ENCODE data around the gene VEGFA.

The VEGFA gene

DNA sequence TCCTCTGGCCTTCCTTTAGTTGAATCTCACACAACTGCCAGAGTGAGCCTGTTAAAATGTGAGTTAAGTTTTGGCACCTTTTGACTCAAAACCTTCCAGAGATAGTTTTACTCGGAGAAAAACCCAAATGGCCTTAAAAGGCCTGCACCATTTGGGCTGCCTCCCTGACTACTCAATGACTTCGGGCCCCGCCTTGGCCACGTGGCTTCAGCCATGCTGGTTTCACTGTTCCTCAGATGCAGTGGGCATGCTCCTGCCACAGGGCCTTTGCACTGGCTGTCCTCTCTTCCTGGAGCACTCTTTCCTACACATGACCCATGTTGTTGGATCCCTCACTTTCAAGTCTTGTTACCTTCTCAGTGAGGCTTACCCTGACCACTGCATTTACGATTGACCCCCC, 18.3 kb downstream of the VEGFA start:
- DNase-seq, result no peak

DNA sequence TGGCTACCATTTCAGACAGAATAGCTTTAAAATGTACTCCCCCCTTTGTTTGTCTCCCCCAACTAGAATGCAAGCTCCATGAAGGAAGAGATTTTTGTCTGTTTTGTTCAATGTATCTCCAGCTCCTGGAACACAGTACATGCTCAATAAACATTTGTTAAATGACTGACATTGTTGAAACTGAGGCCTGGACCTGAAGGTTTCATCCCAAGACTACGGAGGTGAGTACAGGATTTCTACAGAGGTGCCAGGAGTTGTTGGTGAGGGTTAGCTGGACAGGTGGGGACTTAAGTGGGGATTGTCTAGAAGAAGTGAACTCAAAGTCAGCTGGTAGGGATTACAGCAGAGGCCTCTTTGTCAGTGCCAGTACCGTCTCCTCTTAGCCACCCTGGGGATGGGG, 19.4 kb downstream of the VEGFA start:
- DNase-seq, result no peak

DNA sequence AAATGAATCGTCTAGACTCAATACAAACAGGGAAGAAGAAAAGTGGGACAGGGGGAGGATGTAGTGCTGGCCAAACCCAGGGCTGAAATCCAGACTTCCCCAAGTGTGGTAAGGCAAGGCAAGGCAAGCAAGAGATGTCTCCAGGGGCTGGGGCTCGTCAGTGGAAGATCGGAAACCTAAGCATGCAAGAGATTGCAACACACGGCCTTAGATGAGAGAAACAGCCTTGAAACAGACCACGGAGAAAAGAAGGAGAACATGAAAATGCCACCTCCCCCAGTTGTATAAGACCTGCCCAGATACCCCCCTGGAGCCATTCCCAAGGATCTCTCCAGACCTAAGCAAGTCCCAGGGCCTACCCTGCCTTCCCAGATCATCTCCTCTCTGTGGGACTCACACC, 20.0 kb downstream of the VEGFA start:
- DNase-seq, result peak; percentile 76

DNA sequence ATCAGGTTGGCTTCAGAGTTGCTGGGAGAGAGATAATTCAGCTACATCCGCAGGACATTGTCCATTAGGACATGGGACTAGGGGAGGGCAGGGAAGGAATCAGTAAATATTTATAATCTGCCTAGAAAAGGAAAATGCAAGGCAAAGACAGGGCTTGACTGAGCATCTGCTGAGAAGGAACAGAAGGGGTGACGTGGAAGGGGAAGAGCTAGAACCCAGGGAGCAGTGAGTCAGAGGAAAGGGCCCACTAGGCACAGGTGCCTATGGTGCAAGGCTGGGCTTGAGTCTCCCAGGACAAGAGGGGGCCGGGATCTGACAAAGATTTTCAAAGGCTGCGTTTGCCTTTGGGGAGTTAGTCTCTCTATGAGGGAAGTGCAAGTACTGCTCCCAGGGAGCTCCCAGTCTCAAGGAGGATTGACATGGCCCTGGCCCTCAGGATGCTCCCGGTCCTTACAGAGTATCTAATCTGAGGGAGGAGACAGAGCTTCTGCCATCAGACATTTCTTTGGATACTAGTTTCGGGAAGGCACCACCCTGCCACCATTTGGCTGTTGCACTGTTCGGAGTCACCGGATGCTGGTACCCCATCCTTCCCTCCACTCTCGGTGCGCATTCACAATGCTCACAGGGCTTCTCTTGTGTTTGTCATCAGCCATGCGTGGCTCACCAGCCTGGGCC, 21.9 kb downstream of the VEGFA start:
- no peak for DNase-seq

DNA sequence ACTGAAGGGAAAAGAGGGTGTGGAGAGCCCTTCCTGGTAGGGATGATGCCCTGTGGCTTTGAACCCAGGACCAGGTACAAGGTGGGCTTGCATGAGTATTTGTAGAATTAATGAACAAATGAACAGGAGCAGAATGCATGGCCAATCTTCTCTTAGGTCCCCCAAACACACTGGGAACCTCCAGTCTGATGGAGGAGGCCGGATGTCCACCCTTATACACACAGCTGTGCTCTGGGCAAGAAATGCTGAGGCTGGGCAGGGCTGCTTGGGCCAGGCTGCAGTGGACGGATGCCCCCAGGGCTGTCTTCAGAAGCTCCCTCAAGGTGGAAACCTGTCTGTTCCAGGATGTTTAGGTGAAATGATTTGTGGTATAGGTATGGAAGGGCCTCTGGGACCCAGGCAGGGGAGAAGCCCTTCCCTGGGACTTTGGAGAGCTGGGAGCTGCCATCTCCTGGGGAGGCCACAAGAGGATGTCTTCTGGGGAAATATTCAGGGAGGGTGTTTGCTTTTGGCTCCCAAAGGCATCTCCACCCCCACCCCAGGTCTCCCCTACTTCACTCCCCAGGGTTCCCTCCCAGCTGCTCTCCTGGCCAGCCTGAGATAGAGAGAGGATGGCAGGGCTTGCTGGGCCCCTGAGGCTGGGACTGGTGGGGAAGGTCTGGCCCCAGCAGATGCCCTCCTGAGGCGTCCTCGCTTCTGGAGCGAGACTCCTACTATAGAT, 23.3 kb downstream of the VEGFA start:
- DNase-seq, result no peak

DNA sequence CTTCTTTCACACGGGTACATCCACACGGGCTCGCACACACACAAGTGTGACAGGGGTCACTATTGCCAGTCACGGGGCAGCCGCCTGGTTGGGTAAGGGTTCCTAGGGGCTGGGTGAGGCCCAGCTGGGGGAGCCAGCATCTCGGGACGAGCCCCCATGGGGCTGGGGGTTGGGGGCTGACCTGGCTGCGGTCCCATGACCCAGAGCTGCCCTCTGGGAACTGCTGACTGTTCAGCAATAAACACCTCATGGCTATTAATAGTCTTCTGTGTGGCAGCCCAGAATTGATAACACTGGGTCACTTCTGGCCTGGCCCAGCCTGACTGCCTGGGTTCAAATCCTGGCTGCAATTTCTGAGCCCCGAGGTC, 23.8 kb downstream of the VEGFA start:
- DNase-seq, result no peak

DNA sequence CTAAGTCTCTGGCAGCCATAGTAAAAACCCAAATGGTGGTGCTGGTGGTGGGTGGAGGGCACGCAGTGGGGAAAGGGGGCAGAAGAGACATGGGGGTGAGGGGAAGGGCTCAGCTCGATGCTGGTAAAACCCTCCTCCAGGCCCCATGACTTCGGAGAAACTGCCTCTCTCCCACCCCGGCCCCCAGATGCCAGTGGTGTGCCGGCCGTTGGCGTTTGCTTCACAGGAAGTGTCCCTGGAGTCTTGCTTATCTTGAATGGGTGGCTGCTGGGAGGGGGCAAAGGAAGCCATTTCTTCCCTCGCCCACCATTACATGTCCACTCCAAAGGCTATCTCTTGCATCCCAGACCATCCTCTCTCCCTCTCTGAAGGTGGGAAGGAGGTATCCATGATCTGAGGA, 25.4 kb downstream of the VEGFA start:
- no peak for DNase-seq

DNA sequence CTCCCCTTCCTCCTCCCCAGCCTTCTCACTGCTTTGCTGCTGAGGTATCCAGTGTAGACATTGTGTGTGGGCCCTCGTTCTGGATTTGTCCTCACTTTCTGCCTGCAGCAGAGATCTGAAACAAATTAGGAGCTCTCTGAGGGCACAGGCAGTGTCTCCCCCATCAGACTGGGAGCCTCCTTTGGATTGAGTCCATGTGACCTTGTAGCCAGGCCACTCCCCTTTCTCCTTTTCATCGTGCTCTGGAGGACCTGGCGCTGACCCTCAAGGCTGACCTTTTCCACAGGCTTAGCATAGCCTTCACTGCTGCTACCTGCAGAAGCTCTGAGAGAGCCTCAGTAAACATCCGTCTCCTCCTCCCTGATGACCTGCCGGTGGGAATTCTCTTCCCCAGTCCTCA, 26.2 kb downstream of the VEGFA start:
- DNase-seq, result no peak

DNA sequence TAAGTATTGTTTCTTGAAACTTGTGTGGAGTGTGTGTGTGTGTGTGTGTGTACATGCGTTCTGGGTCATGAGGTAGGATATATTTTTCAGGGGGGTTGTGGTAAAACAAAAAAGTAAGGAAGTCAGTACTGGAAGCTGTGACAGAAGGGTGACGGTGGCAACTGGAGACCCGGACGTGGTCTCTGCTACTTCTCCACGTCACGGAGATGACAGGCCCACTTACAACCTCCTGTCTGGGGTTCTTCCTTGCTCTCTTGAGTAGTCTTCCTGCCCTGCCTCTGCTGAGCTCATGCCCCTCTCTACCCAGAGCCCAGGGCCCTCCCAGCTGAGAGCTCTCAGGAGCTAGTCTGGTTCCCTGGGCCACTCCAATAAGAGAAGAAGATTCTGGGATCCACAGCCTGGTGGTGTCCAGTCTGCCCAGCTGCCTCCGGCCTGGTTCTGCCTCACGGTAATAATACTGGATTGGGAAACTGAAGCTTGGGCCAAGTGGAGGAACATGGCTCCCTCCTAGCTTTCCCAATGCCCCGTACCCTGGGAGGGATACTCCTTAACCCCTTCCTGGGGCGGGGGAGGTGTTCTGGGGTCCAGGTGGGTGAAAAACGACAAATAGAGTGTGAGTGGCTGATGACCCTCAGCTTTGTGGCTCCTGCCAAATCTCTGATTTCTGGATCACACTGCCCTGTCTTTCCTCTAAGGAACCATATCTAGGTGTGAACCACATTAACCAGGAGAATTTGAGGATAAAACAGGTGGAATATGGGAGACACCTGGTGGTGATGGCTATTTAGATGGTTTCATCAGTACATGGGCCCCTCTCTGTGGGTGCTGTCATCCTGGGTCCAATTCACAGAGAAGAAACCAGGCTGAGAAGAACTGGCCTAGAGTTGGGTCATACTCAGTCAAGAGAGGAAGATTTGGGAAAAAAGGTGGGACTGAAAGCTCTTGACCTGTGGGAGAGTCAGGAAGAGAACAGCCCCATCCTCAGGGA, 27.2 kb downstream of the VEGFA start:
- no peak for DNase-seq

DNA sequence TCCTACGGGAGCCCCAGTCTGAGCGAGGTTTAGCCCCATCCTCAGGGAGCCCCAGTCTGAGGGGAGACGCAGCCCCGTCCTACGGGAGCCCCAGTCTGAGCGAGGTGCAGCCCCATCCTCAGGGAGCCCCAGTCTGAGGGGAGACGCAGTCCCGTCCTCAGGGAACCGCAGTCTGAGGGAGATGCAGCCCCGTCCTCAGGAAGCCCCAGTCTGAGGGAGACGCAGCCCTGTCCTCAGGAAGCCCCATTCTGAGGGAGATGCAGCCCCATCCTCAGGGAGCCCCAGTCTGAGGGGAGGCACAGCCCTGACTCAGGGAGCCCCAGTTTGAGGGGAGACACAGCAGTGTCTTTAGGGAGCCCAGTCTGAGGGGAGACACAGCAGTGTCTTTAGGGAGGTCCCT, 27.9 kb downstream of the VEGFA start:
- DNase-seq, result no peak

DNA sequence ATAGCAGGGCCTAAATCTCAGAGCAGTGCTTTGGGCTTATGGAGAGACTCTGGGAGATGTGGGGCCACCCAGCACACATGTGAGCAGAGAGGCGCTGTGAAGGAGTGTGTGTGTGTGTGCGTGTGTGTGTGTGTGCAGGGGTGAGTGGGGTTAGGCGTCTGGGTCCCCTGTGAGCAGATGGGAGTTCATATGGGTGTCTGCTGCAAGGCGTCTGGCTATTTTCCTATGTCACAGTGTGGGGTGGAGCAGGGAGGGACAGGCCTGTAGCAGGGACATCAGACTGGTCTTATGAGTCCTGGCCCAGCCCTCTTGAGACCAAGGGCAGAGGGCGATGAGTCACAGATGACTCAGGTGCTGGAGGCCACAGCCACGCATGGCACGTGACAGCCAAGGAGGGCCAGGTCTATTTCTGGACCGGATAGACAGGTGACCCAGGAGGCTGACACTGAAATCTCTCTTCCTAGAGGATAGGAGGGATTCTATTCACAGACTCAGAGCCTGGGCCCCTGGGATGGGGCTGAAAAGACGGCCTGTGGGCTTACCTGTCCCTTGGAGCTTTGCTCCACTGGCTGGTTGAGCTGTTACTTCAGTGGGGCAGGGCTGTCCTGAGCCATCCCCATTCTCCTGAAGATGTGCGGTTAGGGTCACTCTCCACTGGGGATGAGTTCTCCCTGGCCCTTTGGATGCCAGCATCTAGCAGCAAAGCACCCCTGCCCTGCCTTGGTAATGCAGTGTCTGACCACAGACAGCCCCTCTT, 28.9 kb downstream of the VEGFA start:
- DNase-seq, result peak; percentile 81

DNA sequence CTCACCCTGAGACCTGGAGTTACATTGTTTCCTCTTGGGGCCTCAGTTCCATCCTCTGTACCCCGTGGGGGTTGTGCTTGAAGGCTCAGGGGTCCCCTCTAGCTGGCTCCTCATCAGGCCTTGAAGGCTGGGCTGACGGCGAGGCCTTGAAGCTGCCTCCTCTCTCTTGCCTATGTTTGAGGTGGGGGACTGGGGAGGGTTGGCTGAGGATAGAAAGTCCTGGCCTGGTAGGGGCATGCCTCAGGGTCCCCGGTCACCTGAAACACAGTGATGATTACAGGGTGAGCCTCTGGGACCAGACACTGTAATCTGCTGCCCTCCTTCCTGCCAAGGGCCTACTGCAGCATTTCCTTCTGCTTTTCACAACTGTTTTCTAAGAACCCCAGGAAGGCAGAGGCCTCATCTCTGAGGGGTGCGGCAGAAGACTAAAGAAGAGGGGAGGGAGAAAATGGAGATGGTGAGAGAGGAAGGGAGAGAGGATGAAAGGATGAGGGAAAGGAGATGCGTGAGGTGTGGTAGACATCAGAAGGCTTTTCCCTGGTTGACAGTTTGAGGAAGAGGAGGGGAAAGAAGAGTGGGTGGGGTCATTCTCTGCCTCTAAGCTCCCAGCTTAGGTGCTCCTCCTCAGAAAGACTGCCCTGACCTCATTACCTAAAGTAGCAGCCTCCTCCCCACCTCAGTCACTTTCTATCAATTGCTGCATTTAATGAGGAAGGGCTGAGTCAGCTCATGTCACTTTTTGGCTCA, 29.7 kb downstream of the VEGFA start:
- peak; percentile 27 for DNase-seq

DNA sequence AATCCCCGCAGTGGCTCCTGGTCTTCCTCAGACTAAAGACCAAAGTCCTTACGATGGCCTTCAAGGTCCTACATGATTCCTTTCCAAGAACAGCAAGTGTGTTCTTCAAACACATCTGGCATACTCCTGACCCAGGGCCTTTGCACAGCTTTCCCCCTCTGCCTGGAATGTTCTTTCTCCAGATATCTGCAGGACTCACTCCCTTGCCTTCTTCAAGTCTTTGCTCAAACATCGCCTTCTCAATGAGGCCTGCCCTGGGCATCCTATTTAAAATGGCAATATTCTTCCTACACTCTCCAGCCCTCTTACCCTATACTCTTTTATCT, 30.2 kb downstream of the VEGFA start:
- DNase-seq, result no peak

DNA sequence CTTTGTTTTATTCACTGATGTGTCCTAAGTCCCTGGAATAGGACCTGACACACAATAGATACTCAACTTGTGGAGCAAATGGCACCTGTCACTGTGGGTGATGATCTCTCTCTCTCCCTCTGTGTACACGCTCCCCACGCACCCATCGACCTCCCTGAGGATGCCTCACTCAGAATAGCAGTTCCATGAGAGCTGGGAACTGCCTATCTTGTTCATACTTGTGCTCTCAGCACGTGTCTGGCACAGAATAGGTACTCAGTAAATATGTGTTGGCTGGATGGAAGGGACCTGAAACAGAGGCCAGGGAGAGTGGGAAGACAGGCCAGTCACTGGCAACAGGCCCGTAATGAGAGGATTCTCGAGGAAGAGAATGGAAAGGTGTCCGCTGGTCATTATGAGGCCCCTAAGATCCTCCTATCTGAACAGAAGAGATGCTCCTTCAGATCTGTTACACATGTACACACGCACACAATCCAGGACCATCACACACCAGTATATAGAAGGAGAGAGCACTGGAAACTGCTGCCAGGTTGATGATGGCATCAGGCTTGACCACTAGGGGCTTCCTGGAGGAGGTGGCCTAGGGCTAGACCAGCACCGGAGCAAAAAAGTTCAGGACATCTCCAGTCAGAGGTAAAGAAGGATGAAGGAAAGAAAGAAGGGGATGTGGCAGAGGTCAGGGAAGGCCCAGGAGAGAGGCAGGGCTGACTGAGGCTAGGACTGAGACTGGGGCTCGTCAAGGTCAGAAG, 30.9 kb downstream of the VEGFA start:
- no peak for DNase-seq

DNA sequence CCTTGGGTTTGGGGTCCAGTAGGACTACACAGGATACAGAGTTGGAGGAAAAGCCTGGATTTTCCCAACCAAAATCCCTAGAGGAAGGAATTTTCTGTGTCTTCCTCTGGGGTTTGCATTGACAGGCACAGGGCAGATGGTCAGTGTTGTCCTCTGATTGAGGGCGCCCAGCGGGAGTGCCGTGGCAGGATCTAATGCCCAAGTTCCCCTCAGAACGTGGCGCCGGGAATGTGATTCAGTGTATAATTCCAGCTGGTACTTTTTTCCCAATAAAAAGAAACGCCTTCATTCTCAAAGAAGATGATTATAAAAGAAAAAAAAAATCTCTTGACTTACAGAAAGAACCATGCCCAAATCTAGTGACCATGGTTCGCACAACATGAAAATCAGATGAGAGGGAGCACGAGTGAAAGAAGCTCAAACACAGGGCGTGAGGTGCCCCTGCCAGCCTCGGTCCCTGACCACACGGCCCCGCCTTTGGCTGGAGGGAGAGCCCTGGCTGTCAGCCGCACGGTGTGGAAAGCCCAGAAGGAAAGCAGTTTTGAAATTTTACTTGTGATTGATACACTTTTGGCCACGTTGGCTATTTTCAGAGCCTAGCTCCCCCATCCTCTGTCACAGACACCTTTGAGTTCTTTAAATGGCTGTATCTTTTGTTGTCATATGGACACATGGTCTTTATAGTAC, 31.6 kb downstream of the VEGFA start:
- no peak for DNase-seq

DNA sequence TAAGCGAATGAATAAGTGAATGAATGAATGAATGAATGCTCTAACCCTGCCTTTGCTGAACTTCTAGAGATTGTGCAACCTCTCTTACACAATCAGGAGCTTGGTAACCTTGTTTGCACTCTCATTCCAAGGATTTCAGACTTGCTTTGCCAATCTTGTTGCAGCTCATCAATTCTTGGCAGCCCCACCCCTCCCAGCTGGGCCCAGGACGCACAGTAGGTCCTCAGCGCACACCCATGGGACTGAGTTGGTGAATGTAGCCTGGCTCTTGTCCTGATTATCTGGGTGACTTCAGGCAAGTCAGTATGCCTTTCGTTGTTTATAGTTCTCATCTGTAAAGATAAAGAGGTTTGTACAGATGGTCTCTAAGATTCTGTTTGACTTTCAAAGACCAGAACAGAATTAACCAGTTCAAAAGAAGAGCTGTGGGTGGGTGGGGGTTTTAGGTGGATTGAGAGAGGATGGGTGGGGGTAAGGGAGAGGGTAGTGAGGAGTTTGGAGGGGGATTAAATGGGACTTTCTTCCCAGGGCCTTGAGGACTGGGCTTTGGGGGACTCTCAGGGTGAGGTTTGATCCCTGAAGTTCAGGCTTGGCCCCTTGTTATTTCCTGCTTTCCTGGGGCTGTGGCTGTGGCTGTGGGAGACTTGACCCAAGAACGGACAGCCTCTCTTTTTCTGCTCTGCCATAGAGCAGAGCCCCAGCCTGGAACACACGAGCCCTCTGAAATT, 33.2 kb downstream of the VEGFA start:
- DNase-seq, result no peak

DNA sequence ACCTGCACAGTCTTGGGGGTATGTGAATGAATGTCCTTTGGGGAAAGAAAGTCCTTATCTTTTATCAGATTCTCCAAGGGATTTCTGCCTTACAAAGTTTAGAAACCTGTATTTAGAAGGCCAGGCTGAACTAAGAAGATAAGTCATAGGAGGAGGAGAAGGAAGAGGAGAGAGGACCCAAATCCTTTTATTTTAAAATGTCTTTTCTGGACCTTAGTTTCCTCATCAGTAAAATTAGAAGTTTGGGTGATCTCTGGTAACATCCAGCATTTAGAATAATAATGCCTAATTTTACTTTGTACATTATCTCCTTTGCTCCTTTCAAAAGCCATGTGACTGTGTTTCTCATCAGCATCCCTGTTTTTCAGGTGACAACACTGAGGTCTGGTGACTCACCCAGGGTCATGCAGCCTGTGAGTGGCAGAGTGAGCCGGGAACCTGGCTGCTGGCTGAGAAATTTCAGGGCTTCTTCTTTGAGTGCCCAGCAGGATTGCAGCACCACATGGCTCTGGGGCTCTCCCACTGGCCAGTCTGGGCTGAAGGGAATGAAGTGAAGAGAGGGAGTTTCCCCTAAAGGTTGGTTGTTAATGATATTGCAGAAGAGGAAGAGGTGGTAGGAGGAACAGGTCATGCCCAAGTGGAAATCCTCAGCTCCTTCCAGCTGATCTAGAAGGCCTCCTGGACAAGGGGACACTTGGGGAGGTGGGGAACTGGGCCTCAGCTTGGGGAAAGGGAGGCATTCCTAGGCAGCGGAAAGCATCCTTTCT, 34.0 kb downstream of the VEGFA start:
- peak; percentile 72 for DNase-seq

DNA sequence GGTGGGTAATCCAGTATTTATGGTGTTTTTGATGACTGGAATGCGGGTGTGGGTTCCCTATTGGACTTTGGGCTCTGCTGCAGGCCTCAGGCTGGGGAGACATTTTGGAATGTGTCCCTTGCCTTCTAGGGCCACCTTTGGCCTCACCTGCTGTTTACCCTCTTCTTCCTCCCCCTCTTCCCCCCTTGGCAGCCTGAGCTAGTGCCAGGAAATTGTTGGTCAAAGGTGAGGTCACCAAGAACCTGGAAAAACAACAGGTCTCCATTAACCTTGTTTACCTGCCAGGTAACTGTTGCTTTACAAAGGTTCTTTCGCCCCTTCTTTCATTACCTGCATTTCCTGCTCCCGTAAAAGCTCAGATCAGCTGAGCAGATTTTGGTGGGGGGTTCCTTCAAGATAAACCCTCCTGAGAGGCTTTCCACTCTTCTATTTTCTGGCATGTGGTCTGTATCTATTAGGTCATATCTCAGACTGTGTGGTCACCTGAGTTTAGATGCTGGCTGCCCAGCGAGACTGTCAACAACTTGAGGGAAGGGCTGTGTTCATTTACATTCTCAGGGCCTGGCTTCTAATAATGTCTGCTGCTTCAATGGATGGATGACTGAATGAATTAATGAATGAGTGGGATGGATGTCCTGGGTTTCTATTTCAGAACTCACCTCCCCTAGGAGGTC, 34.7 kb downstream of the VEGFA start:
- DNase-seq, result no peak

DNA sequence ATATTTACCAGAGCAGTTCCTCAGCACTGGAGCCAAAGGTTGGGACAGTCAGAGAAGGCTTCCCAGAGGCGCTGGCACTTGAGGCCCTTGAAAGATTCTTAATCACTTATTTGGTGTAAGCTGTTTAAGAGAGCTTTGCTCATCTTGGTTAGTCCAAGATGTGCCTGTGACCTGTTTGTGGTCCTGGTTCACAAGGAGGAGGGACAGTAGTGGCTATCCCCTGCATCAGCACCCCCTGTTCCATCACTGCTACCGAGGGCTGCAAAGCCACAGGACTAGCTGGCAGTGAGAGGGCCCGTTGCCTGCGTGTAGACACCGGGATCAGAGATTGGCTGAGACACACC, 35.7 kb downstream of the VEGFA start:
- DNase-seq, result no peak

Data from suppressor macrophage treated with lipopolysaccharide for 4 hours (primary cell).